GM19395 (cell line): ENCODE data around the gene CCL25.
A peak's percentile ranks its signal among the peaks of the same experiment; 100 is the strongest.

Experiments
- ATAC-seq: cut with Tn5 transposase; IDR thresholded peaks from one replicate; pipeline ENCODE4 v1.9.1; 2021; ENCODE audit warnings: mild to moderate bottlenecking, moderate library complexity; ENCODE audit not compliant: unreplicated experiment

The CCL25 gene

GRCh38 chr19:8044018-8044417 is 8.5 kb upstream of the CCL25 start:
- ATAC-seq, result no peak

- no peak for ATAC-seq
These were observed 6.5 kb upstream of the CCL25 start for GRCh38 chr19:8045872-8046568.

GRCh38 chr19:8046569-8047165 is 5.9 kb upstream of the CCL25 start:
- no peak for ATAC-seq

GRCh38 chr19:8050274-8051096 is 2.1 kb upstream of the CCL25 start:
- peak; percentile 84 for ATAC-seq

- no peak for ATAC-seq
These were observed 1.6 kb downstream of the CCL25 start for GRCh38 chr19:8054169-8054568.

- no peak for ATAC-seq
These were observed 4.0 kb downstream of the CCL25 start for GRCh38 chr19:8056533-8056932.

- ATAC-seq, result no peak
These were observed 5.1 kb downstream of the CCL25 start for GRCh38 chr19:8057545-8058270.

GRCh38 chr19:8064911-8065874 is 12.6 kb downstream of the CCL25 start:
- no peak for ATAC-seq

GRCh38 chr19:8065875-8066261 is 13.3 kb downstream of the CCL25 start:
- no peak for ATAC-seq

GRCh38 chr19:8069096-8069973 is 16.8 kb downstream of the CCL25 start:
- no peak for ATAC-seq

- no peak for ATAC-seq
These were observed 19.4 kb downstream of the CCL25 start for GRCh38 chr19:8071912-8072311.

GRCh38 chr19:8074501-8074900 is 21.9 kb downstream of the CCL25 start:
- no peak for ATAC-seq

- ATAC-seq, result no peak
These were observed 22.9 kb downstream of the CCL25 start for GRCh38 chr19:8075158-8076074.

GRCh38 chr19:8079988-8080387 is 27.4 kb downstream of the CCL25 start:
- no peak for ATAC-seq

- no peak for ATAC-seq
These were observed 28.3 kb downstream of the CCL25 start for GRCh38 chr19:8080832-8081231.

- ATAC-seq, result no peak
These were observed 29.3 kb downstream of the CCL25 start for GRCh38 chr19:8081569-8082550.

- ATAC-seq, result no peak
These were observed 30.6 kb downstream of the CCL25 start for GRCh38 chr19:8083141-8083540.
